ENCODE data around the gene C1QL4. TPM values are rescaled to one million over a fixed set of nuclear protein-coding genes. Genes with fewer than 3 reads are reported as not detected.

The C1QL4 gene
- total RNA-seq, 4 donors from 2014 or later: 1.7 TPM; not detected in 3

GRCh38 chr12:49292729-49293055, 44.3 kb downstream of the C1QL4 start:
- Histone ChIP-seq H3K9me3 (no peaks in the 10 kb centered on the region), H3K27me3 (peaks cover 16 to 20% of the 10 kb centered on the region in 2 donors), H3K27ac (peak overlapping the region in 1 of 2 donors; percentile 6), H3K4me3 (no peak overlapping the region), H3K36me3 (no peaks in the 10 kb centered on the region), H3K4me1 (peaks cover 0 to 15% of the 10 kb centered on the region in 2 donors)
- peak in 1 of 2 donors; percentile 22 for DNase-seq
- intact Hi-C loops (cut with DNase I; ENCODE audit: low total_unique reads): no loop called here
- no peak for TF ChIP-seq POLR2A (IDR thresholded peaks at IDR 0.05)
- TF ChIP-seq CTCF (IDR thresholded peaks at IDR 0.05): no peak

- Histone ChIP-seq H3K4me1 (peaks cover 0 to 5% of the 10 kb centered on the region in 2 donors), H3K4me3 (no peak overlapping the region), H3K27me3 (no peaks in the 10 kb centered on the region), H3K9me3 (no peaks in the 10 kb centered on the region), H3K27ac (no peak overlapping the region), H3K36me3 (no peaks in the 10 kb centered on the region)
- TF ChIP-seq CTCF (IDR thresholded peaks at IDR 0.05): no peak
- TF ChIP-seq POLR2A (IDR thresholded peaks at IDR 0.05): no peak
- no peak for DNase-seq
- intact Hi-C loops (cut with DNase I; ENCODE audit: low total_unique reads): loop anchor here (10.0 kb wide), 1 partner anchor 56 kb away; the partner anchor contains the start of gene DNAJC22
Measured at GRCh38 chr12:49288922-49289555, 47.9 kb downstream of the C1QL4 start.

GRCh38 chr12:49288412-49288853, 48.6 kb downstream of the C1QL4 start:
- Histone ChIP-seq H3K27ac (no peak overlapping the region), H3K9me3 (no peaks in the 10 kb centered on the region), H3K27me3 (no peaks in the 10 kb centered on the region), H3K4me3 (no peak overlapping the region), H3K4me1 (peaks cover 0 to 5% of the 10 kb centered on the region in 2 donors), H3K36me3 (no peaks in the 10 kb centered on the region)
- TF ChIP-seq CTCF (IDR thresholded peaks at IDR 0.05) (peak; percentile 69 to 84 (median 76)), POLR2A (IDR thresholded peaks at IDR 0.05) (no peak)
- peak; percentile 38 to 57 for DNase-seq
- intact Hi-C loops (cut with DNase I; ENCODE audit: low total_unique reads): loop anchor here (10.0 kb wide), 1 partner anchor 56 kb away; the partner anchor contains the start of gene DNAJC22

GRCh38 chr12:49287876-49288275, 49.1 kb downstream of the C1QL4 start:
- TF ChIP-seq POLR2A (IDR thresholded peaks at IDR 0.05): no peak
- TF ChIP-seq CTCF (IDR thresholded peaks at IDR 0.05): no peak
- H3K36me3 ChIP-seq: no peaks in the 10 kb centered on the region
- DNase-seq: no peak
- no peaks in the 10 kb centered on the region for H3K9me3 ChIP-seq
- H3K4me3 ChIP-seq: no peak overlapping the region
- intact Hi-C loops (cut with DNase I; ENCODE audit: low total_unique reads): loop anchor here (10.0 kb wide), 1 partner anchor 57 kb away; the partner anchor contains the start of gene DNAJC22
- no peaks in the 10 kb centered on the region for H3K27me3 ChIP-seq
- H3K27ac ChIP-seq: no peak overlapping the region
- peaks cover 0 to under 1% of the 10 kb centered on the region in 2 donors for H3K4me1 ChIP-seq

GRCh38 chr12:49284672-49285071, 52.3 kb downstream of the C1QL4 start:
- H3K4me1 ChIP-seq: no peaks in the 10 kb centered on the region
- H3K36me3 ChIP-seq: no peaks in the 10 kb centered on the region
- no peaks in the 10 kb centered on the region for H3K27me3 ChIP-seq
- no peak overlapping the region for H3K27ac ChIP-seq
- TF ChIP-seq POLR2A (IDR thresholded peaks at IDR 0.05): no peak
- TF ChIP-seq CTCF (IDR thresholded peaks at IDR 0.05): no peak
- intact Hi-C loops (cut with DNase I; ENCODE audit: low total_unique reads): loop anchor here (10.0 kb wide), 1 partner anchor 60 kb away; the partner anchor contains the start of gene DNAJC22
- H3K4me3 ChIP-seq: no peak overlapping the region
- no peak for DNase-seq
- H3K9me3 ChIP-seq: no peaks in the 10 kb centered on the region

Measured in uterus (tissue), 4 donors.